Renal cortex interstitium (tissue), 11 donors: ENCODE measurements around the gene TMEM171. TPM values are rescaled to one million over a fixed set of nuclear protein-coding genes. Genes with fewer than 3 reads are reported as not detected.

Experiments
- DNase-seq, 11 donors: peaks; one replicate each; pipeline ENCODE4 v3.0.0-alpha.2; 2013; ENCODE audit warnings: low read depth in 9 of 11, low spot score in 4 of 11; ENCODE audit errors: extremely low read depth in 1 of 11
- polyA plus RNA-seq, 3 donors: library from polyadenylated mRNA; unstranded; fragments of 120-200 nt; gene quantifications; one replicate each; pipeline ENCODE4 v1.2.1, GENCODE V29; 2013; ENCODE audit not compliant: insufficient read length in 3 of 3

TMEM171 gene
- polyA plus RNA-seq, 3 donors = 4.4 to 9.1 (median 5.9) TPM

- no peak for DNase-seq
These were observed 3.9 kb upstream of the TMEM171 start for GRCh38 chr5:73116506-73116905.

GRCh38 chr5:73117088-73117740 is 3.2 kb upstream of the TMEM171 start:
- DNase-seq = no peak

- DNase-seq = peak in 4 of 11 donors; percentile 54 to 75 (median 62)
These were observed 1.9 kb upstream of the TMEM171 start for GRCh38 chr5:73118391-73118973.

- DNase-seq = no peak
These were observed 771 bp upstream of the TMEM171 start for GRCh38 chr5:73119451-73120157.

- no peak for DNase-seq
These were observed 716 bp downstream of the TMEM171 start for GRCh38 chr5:73121119-73121463.

- DNase-seq = no peak
These were observed 2.8 kb downstream of the TMEM171 start for GRCh38 chr5:73122875-73123810.

GRCh38 chr5:73125289-73125688 is 4.9 kb downstream of the TMEM171 start:
- DNase-seq = no peak

GRCh38 chr5:73126381-73126780 is 6.0 kb downstream of the TMEM171 start:
- no peak for DNase-seq

GRCh38 chr5:73126957-73127356 is 6.6 kb downstream of the TMEM171 start:
- DNase-seq = no peak

GRCh38 chr5:73129143-73129542 is 8.8 kb downstream of the TMEM171 start:
- no peak for DNase-seq

- no peak for DNase-seq
These were observed 10.4 kb downstream of the TMEM171 start for GRCh38 chr5:73130811-73131210.

- DNase-seq = no peak
These were observed 11.5 kb downstream of the TMEM171 start for GRCh38 chr5:73131711-73132425.

- DNase-seq = no peak
These were observed 12.4 kb downstream of the TMEM171 start for GRCh38 chr5:73132759-73133158.

- no peak for DNase-seq
These were observed 14.6 kb downstream of the TMEM171 start for GRCh38 chr5:73135021-73135420.

GRCh38 chr5:73135429-73136054 is 15.2 kb downstream of the TMEM171 start:
- no peak for DNase-seq

GRCh38 chr5:73136055-73136562 is 15.7 kb downstream of the TMEM171 start:
- DNase-seq = peak in 5 of 11 donors; percentile 33 to 75 (median 72)

- no peak for DNase-seq
These were observed 17.5 kb downstream of the TMEM171 start for GRCh38 chr5:73137563-73138530.
